ENCODE data around the gene ETV6.

ETV6 gene

GRCh38 chr12:11812241-11812585 is 162.7 kb downstream of the ETV6 start:
- no peak for DNase-seq

- no peak for DNase-seq
These were observed 163.3 kb downstream of the ETV6 start for GRCh38 chr12:11812586-11813437.

- DNase-seq = no peak
These were observed 164.0 kb downstream of the ETV6 start for GRCh38 chr12:11813438-11813813.

GRCh38 chr12:11814374-11814773 is 164.9 kb downstream of the ETV6 start:
- DNase-seq = no peak

- no peak for DNase-seq
These were observed 165.9 kb downstream of the ETV6 start for GRCh38 chr12:11815397-11815796.

GRCh38 chr12:11819643-11820042 is 170.2 kb downstream of the ETV6 start:
- no peak for DNase-seq

- no peak for DNase-seq
These were observed 171.0 kb downstream of the ETV6 start for GRCh38 chr12:11820476-11820875.

- no peak for DNase-seq
These were observed 172.1 kb downstream of the ETV6 start for GRCh38 chr12:11821386-11822080.

GRCh38 chr12:11822081-11822834 is 172.8 kb downstream of the ETV6 start:
- no peak for DNase-seq

- no peak for DNase-seq
These were observed 173.6 kb downstream of the ETV6 start for GRCh38 chr12:11823043-11823442.

GRCh38 chr12:11823593-11823992 is 174.1 kb downstream of the ETV6 start:
- DNase-seq = no peak

- DNase-seq = no peak
These were observed 174.6 kb downstream of the ETV6 start for GRCh38 chr12:11824069-11824468.

- DNase-seq = no peak
These were observed 175.3 kb downstream of the ETV6 start for GRCh38 chr12:11824736-11825135.

- no peak for DNase-seq
These were observed 175.8 kb downstream of the ETV6 start for GRCh38 chr12:11825278-11825677.

GRCh38 chr12:11826574-11826973 is 177.1 kb downstream of the ETV6 start:
- no peak for DNase-seq

GRCh38 chr12:11827091-11828061 is 177.9 kb downstream of the ETV6 start:
- DNase-seq = no peak

GRCh38 chr12:11829764-11830194 is 180.3 kb downstream of the ETV6 start:
- no peak for DNase-seq

- no peak for DNase-seq
These were observed 180.9 kb downstream of the ETV6 start for GRCh38 chr12:11830307-11830801.

- DNase-seq = no peak
These were observed 182.6 kb downstream of the ETV6 start for GRCh38 chr12:11832093-11832492.

GRCh38 chr12:11833174-11833895 is 183.9 kb downstream of the ETV6 start:
- no peak for DNase-seq

GRCh38 chr12:11834104-11834812 is 184.8 kb downstream of the ETV6 start:
- no peak for DNase-seq

Measured in NCI-H1048 (cell line).